Aorta (tissue), 5 donors: ENCODE measurements around the gene TH. TPM values are rescaled to one million over a fixed set of nuclear protein-coding genes. Genes with fewer than 3 reads are reported as not detected.
A peak's percentile ranks its signal among the peaks of the same experiment; 100 is the strongest.

ENCODE experiments used
- ATAC-seq: fragments of 200-7000 bp; cut with Tn5 transposase; one replicate; pipeline ENCODE4 v1.9.1; 2022; ENCODE audit warnings: moderate library complexity; ENCODE audit not compliant: low FRiP score
- DNase-seq, 2 donors: peaks; one replicate each; pipeline ENCODE4 v3.0.0-alpha.2; 2020
- H3K27ac ChIP-seq, 2 donors: one replicate each; pipeline ENCODE4 v1.5.1; 2013; ENCODE audit warnings: low read length in 2 of 2, mild to moderate bottlenecking in 2 of 2, moderate library complexity in 2 of 2, control low read depth in 1 of 2, inconsistent platforms in 1 of 2, low read depth in 1 of 2
- H3K27me3 ChIP-seq, 2 donors: one replicate each; pipeline ENCODE4 v1.6.1; 2013; ENCODE audit warnings: control low read depth in 1 of 2, low read length in 1 of 2, mild to moderate bottlenecking in 1 of 2, moderate library complexity in 1 of 2; ENCODE audit not compliant: insufficient read depth in 2 of 2, control insufficient read depth in 1 of 2
- H3K36me3 ChIP-seq, 2 donors: one replicate each; pipeline ENCODE4 v1.6.1; 2013; ENCODE audit warnings: control low read depth in 1 of 2, low read length in 1 of 2, mild to moderate bottlenecking in 1 of 2; ENCODE audit not compliant: insufficient read depth in 2 of 2, control insufficient read depth in 1 of 2
- H3K4me1 ChIP-seq, 2 donors: one replicate each; pipeline ENCODE4 v1.6.1; 2013; ENCODE audit warnings: low read length in 2 of 2, control low read depth in 1 of 2, mild to moderate bottlenecking in 1 of 2, moderate library complexity in 1 of 2; ENCODE audit not compliant: insufficient read depth in 2 of 2, control insufficient read depth in 1 of 2
- H3K4me3 ChIP-seq, 2 donors: one replicate each; pipeline ENCODE4 v1.5.1; 2013; ENCODE audit warnings: low read length in 2 of 2, control low read depth in 1 of 2, mild to moderate bottlenecking in 1 of 2
- H3K9me3 ChIP-seq: one replicate; pipeline ENCODE4 v1.6.1; 2013; ENCODE audit warnings: mild to moderate bottlenecking, low read length; ENCODE audit not compliant: control insufficient read depth
- whole genome bisulfite sequencing, 2 donors: extraction: QIAGEN DNeasy Blood & Tissue Kit; methylation state at CpG; one replicate each; pipeline ENCODE4 v1.1.7; 2013; 5-methylcytosine and 5-hydroxymethylcytosine counted together
- intact Hi-C, 2 donors: fragments of 100-400 bp; cut with DNase I; formaldehyde crosslinking; loops; one replicate each; pipeline versions ENCODE4 v1.14.2 to v1.15.0; 2022
- polyA plus RNA-seq, 2 donors: library from polyadenylated mRNA; stranded (reverse); fragments of 200-250 nt; gene quantifications; one replicate each; pipeline ENCODE4 v1.2.3, GENCODE V29; 2013
- total RNA-seq, 2 donors: library from RNA; stranded (reverse); fragmentation: NEBNext Ultra II Directional; extraction: Animal tissue kit (Norgen Biotek cat#: 25700); gene quantifications; one replicate each; pipeline ENCODE4 v1.2.1, GENCODE V29; 2021
- donor health status: healthy with polysubstance abuse.
- donor health status: Bipolar disorder and iron deficiency.
- donor health status: DM: no; HTN: no; CAD: no.
- donor health status: DM: no; HTN: no; CAD: no.
- donor health status: DM: yes; HTN: yes; CAD: no.

The TH gene
- total and polyA plus RNA-seq, 4 donors: 0.45 TPM; not detected in 3

DNA sequence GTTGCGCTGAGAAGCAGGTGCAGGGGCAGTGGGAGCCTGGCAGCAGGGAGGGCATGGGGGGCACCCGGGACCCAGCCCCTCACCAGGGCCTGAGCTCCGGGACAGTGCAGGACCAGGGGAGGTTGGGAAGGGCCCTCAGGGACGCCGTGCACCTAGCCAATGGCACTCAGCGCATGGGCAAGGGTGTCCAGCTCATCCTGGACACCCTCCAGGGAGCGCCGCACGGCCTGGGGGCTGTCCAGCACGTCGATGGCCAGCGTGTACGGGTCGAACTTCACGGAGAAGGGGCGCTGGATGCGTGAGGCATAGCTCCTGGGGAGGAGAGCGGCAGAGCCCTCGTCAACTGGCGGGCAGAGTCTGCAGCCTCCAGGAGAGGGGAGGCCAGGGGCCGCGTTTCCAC is 7.5 kb downstream of the TH start:
- no peaks in the 10 kb centered on the region for H3K9me3 ChIP-seq
- H3K4me1 ChIP-seq: no peaks in the 10 kb centered on the region
- H3K36me3 ChIP-seq: no peaks in the 10 kb centered on the region
- no peak overlapping the region for H3K4me3 ChIP-seq
- no peaks in the 10 kb centered on the region for H3K27me3 ChIP-seq
- H3K27ac ChIP-seq: no peak overlapping the region
- DNase-seq: no peak
- ATAC-seq: no peak
- 90% methylated on average over 20 to 22 of the region's 22 CpGs for WGBS, 2 donors
- intact Hi-C loops: no loop called here

- no peak for ATAC-seq
- Histone ChIP-seq H3K4me3 (no peak overlapping the region), H3K36me3 (no peaks in the 10 kb centered on the region), H3K9me3 (no peaks in the 10 kb centered on the region), H3K4me1 (no peaks in the 10 kb centered on the region), H3K27me3 (no peaks in the 10 kb centered on the region), H3K27ac (no peak overlapping the region)
- intact Hi-C loops: no loop called here
- WGBS, 2 donors: 87 to 88% methylated on average over 11 to 12 of the region's 12 CpGs
- no peak for DNase-seq
Measured at GRCh38 chr11:2163428-2163978, 8.1 kb downstream of the TH start.

DNA sequence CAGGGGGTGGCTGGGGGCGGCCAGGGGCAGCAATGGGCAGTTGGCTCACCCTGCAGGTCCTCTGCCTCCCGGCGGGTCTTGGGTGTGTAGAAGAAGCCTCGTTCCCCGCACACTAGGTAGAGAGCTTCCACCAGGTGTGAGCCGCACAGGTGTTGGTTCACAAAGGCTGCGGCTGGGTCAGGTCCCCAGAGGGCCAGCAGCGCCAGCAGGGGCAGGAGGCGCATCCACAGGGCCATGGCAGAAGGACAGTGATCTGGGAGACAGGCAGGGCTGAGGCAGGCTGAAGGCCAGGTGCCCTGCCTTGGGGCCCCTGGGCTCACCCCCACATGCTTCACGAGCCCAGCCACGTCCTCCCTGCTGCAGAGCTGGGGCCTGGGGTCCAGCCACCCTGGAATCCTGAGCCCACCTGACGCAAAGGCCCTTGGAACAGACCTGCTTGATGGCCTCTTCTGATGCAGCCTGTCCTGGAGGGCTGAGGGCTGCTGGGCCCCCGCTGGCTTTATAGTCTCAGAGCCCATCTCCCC is 10.8 kb downstream of the TH start, which contains the start of gene INS:
Gene INS, minus strand, starts transcription at position 474 of the 524 bp plus-strand sequence. Its CDS starts 238 bp downstream, at position 236.
- H3K4me3 ChIP-seq: no peak within 1 kb of the TSS
- intact Hi-C loops: no loop called here
- 92 to 93% methylated on average over 13 of the region's 13 CpGs for WGBS, 2 donors
- no peak within 1 kb of the TSS for H3K27ac ChIP-seq
- H3K36me3 ChIP-seq: no peaks in the 10 kb centered on the region
- H3K9me3 ChIP-seq: no peaks in the 10 kb centered on the region
- no peaks in the 10 kb centered on the region for H3K4me1 ChIP-seq
- H3K27me3 ChIP-seq: no peaks in the 10 kb centered on the region
- ATAC-seq: no peak
- no peak for DNase-seq

- WGBS, 2 donors: 70% methylated on average over 35 to 36 of the region's 36 CpGs
- Histone ChIP-seq H3K4me3 (no peak overlapping the region), H3K4me1 (no peaks in the 10 kb centered on the region), H3K9me3 (no peaks in the 10 kb centered on the region), H3K27ac (no peak overlapping the region), H3K27me3 (no peaks in the 10 kb centered on the region), H3K36me3 (no peaks in the 10 kb centered on the region)
- no peak for ATAC-seq
- intact Hi-C loops: loop anchor here in 1 of 2 donors (10.0 kb wide), 1 partner anchor 505 kb away; no protein-coding TSS in a partner anchor
- DNase-seq: no peak
Measured at GRCh38 chr11:2159536-2160413, 11.8 kb downstream of the TH start.

DNA sequence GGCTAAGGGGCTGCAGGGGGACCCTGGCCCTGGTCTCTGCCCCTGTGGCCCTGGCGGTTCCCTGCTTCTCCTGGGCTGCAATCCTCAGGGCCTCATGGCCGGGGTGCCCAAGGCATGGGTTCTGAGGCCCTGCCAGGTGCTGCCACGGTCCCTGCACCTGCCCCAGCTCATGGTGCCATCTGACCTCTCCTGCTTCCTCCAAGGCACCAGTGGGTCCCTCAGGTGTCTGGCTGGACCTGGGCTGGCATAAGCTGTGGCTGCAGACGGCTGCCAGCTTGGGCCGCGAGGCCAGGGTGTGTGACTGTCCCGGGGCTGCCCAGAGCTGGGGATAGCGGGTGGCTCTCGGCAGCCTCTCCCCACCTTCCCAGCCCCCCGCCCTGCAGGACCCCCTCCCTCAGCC is 12.6 kb downstream of the TH start:
- Histone ChIP-seq H3K4me3 (no peak overlapping the region), H3K27me3 (no peaks in the 10 kb centered on the region), H3K36me3 (no peaks in the 10 kb centered on the region), H3K9me3 (no peaks in the 10 kb centered on the region), H3K27ac (no peak overlapping the region), H3K4me1 (no peaks in the 10 kb centered on the region)
- DNase-seq (no peak), ATAC-seq (no peak)
- intact Hi-C loops: loop anchor here in 1 of 2 donors (10.0 kb wide), 1 partner anchor 504 kb away; no protein-coding TSS in a partner anchor
- 72 to 76% methylated on average over 10 of the region's 10 CpGs for WGBS, 2 donors

DNA sequence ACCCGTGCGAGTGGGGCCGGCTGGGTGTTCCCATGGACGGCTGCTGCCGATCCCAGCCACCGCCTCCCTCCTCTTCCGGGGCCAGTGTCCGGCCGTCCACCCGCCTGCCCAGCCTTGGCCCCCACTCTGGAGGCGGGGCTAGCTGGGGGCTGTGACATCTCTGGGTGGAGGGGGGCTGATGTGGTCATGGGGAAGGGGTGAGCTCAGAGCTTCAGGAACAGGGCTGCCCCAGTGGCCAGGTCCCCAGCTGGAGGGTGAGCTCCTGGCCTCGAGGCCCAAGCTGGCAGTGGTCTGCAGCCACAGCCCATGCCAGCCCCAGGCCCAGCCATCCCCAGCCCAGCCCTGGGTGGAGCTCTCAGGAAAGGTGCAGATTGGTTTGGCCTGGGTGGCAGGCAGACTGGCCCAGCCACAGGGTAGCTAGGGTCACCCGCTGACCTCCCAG is 13.3 kb downstream of the TH start:
- ATAC-seq (no peak), DNase-seq (no peak)
- no peaks in the 10 kb centered on the region for H3K9me3 ChIP-seq
- H3K4me1 ChIP-seq: no peaks in the 10 kb centered on the region
- H3K36me3 ChIP-seq: no peaks in the 10 kb centered on the region
- no peak overlapping the region for H3K4me3 ChIP-seq
- 79 to 84% methylated on average over 13 of the region's 13 CpGs for WGBS, 2 donors
- no peak overlapping the region for H3K27ac ChIP-seq
- intact Hi-C loops: loop anchor here in 1 of 2 donors (10.0 kb wide), 1 partner anchor 504 kb away; no protein-coding TSS in a partner anchor
- no peaks in the 10 kb centered on the region for H3K27me3 ChIP-seq

- H3K4me3 ChIP-seq: no peak overlapping the region
- intact Hi-C loops: loop anchor here in 1 of 2 donors (10.0 kb wide), 1 partner anchor 503 kb away; no protein-coding TSS in a partner anchor
- no peak overlapping the region for H3K27ac ChIP-seq
- no peaks in the 10 kb centered on the region for H3K4me1 ChIP-seq
- H3K9me3 ChIP-seq: no peaks in the 10 kb centered on the region
- DNase-seq (no peak), ATAC-seq (no peak)
- no peaks in the 10 kb centered on the region for H3K36me3 ChIP-seq
- WGBS, 2 donors: 66 to 70% methylated on average over 18 of the region's 18 CpGs
- no peaks in the 10 kb centered on the region for H3K27me3 ChIP-seq
Measured at GRCh38 chr11:2157294-2158040, 14.1 kb downstream of the TH start.

DNA sequence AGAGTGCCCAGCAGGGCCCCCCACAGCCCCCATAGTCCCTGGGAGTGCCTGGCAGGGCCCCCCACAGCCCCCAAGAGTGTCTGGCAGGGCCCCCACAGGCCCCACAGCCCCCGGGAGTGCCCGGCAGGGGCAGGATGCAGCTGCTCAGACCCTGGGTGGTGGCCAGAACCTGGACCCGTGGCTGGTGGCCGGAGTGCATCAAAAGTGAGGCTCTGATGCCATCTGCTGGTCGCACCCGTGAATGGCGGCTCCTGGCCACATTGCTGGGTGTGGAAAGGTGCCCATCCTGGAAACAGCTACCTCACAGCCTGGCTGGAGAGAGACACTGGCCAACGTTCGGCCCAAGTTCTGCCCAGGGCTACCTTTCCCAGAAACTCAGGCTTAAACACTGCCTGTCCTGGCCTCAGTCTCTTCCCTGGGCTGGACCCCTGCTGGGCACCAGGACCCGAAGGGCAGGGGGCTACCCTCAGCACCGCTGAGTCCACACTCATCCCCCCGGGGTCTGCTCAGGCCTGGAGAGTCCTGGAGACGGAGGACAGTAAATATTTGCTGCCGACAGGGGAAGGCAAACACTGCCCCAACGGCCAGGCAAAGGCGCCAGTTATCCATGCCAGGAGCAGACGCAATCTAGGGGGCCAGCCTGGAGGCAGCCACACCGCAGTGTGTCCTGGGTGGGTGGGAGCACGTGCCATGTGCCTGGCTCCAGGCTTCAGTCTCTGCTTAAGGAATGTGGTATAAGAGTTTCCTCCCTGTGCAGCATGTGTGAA is 15.0 kb downstream of the TH start:
- Histone ChIP-seq H3K27me3 (no peaks in the 10 kb centered on the region), H3K27ac (no peak overlapping the region), H3K4me3 (no peak overlapping the region), H3K36me3 (no peaks in the 10 kb centered on the region), H3K4me1 (no peaks in the 10 kb centered on the region), H3K9me3 (no peaks in the 10 kb centered on the region)
- ATAC-seq (peak; percentile 27), DNase-seq (peak; percentile 76 to 90)
- WGBS, 2 donors: 27% methylated on average over 19 of the region's 19 CpGs
- intact Hi-C loops: loop anchor here in 1 of 2 donors (10.0 kb wide), 1 partner anchor 502 kb away; no protein-coding TSS in a partner anchor
